KOPT-K1 (cell line): ENCODE measurements around the gene TSPYL6.
"Not testable (repeated sequence)": the region's sequence is repeated elsewhere in the genome, so short reads cannot be mapped to it uniquely, and the experiment has no call there.

ENCODE experiments used
- H3K27ac ChIP-seq: fragments of 200-600 bp; sonication (generic); 2 replicates; pipeline ENCODE4 v1.5.1; 2016; ENCODE audit warnings: antibody characterized with exemption, mild to moderate bottlenecking, low read depth, low read length; ENCODE audit not compliant: poor library complexity, severe bottlenecking
- H3K36me3 ChIP-seq: fragments of 200-600 bp; sonication (generic); 2 replicates; pipeline ENCODE4 v1.5.1; 2017; ENCODE audit warnings: antibody characterized with exemption, mild to moderate bottlenecking, low read length, moderate library complexity; ENCODE audit not compliant: insufficient read depth
- H3K9me3 ChIP-seq: fragments of 200-600 bp; sonication (generic); 2 replicates; pipeline ENCODE4 v1.5.1; 2017; ENCODE audit warnings: antibody characterized with exemption, low read length, mild to moderate bottlenecking; ENCODE audit not compliant: insufficient read depth, poor library complexity, severe bottlenecking

The TSPYL6 gene

GRCh38 chr2:54267577-54267976 lies 11.5 kb upstream of the TSPYL6 start:
- Histone ChIP-seq H3K9me3 (peaks cover 7% of the 10 kb centered on the region), H3K36me3 (no peaks in the 10 kb centered on the region), H3K27ac (no peak overlapping the region)

GRCh38 chr2:54265081-54265480 lies 9.1 kb upstream of the TSPYL6 start:
- not testable (repeated sequence) for H3K27ac ChIP-seq, H3K9me3 ChIP-seq, H3K36me3 ChIP-seq

- Histone ChIP-seq H3K27ac (no peak overlapping the region), H3K36me3 (no peaks in the 10 kb centered on the region), H3K9me3 (peaks cover 7% of the 10 kb centered on the region)
Observed at GRCh38 chr2:54262015-54262765, 6.2 kb upstream of the TSPYL6 start.

- peaks cover 7% of the 10 kb centered on the region for H3K9me3 ChIP-seq
- H3K36me3 ChIP-seq: no peaks in the 10 kb centered on the region
- no peak overlapping the region for H3K27ac ChIP-seq
Observed at GRCh38 chr2:54261537-54261936, 5.5 kb upstream of the TSPYL6 start.

- Histone ChIP-seq H3K27ac (no peak overlapping the region), H3K9me3 (peaks cover 8% of the 10 kb centered on the region), H3K36me3 (no peaks in the 10 kb centered on the region)
Observed at GRCh38 chr2:54260241-54260595, 4.2 kb upstream of the TSPYL6 start.

GRCh38 chr2:54259413-54260240 lies 3.6 kb upstream of the TSPYL6 start:
- Histone ChIP-seq H3K27ac (no peak overlapping the region), H3K36me3 (no peaks in the 10 kb centered on the region), H3K9me3 (peaks cover 4% of the 10 kb centered on the region)

GRCh38 chr2:54258166-54258565 lies 2.1 kb upstream of the TSPYL6 start:
- Histone ChIP-seq H3K36me3 (no peaks in the 10 kb centered on the region), H3K9me3 (peaks cover 4% of the 10 kb centered on the region), H3K27ac (no peak overlapping the region)

- H3K9me3 ChIP-seq: peaks cover 4% of the 10 kb centered on the region
- no peaks in the 10 kb centered on the region for H3K36me3 ChIP-seq
- H3K27ac ChIP-seq: no peak overlapping the region
Observed at GRCh38 chr2:54255230-54256090, 569 bp downstream of the TSPYL6 start.

GRCh38 chr2:54254180-54254579 lies 1.8 kb downstream of the TSPYL6 start:
- no peaks in the 10 kb centered on the region for H3K36me3 ChIP-seq
- peaks cover 4% of the 10 kb centered on the region for H3K9me3 ChIP-seq
- H3K27ac ChIP-seq: no peak overlapping the region

GRCh38 chr2:54249629-54250028 lies 6.4 kb downstream of the TSPYL6 start:
- Histone ChIP-seq H3K36me3 (no peaks in the 10 kb centered on the region), H3K27ac (no peak overlapping the region), H3K9me3 (no peaks in the 10 kb centered on the region)

GRCh38 chr2:54247115-54247514 lies 8.9 kb downstream of the TSPYL6 start:
- H3K27ac ChIP-seq: no peak overlapping the region
- no peaks in the 10 kb centered on the region for H3K9me3 ChIP-seq
- no peaks in the 10 kb centered on the region for H3K36me3 ChIP-seq

- no peaks in the 10 kb centered on the region for H3K36me3 ChIP-seq
- no peaks in the 10 kb centered on the region for H3K9me3 ChIP-seq
- no peak overlapping the region for H3K27ac ChIP-seq
Observed at GRCh38 chr2:54240515-54241469, 15.2 kb downstream of the TSPYL6 start.

GRCh38 chr2:54239427-54239826 lies 16.6 kb downstream of the TSPYL6 start:
- H3K9me3 ChIP-seq: no peaks in the 10 kb centered on the region
- no peak overlapping the region for H3K27ac ChIP-seq
- no peaks in the 10 kb centered on the region for H3K36me3 ChIP-seq

GRCh38 chr2:54237428-54237827 lies 18.6 kb downstream of the TSPYL6 start:
- no peaks in the 10 kb centered on the region for H3K36me3 ChIP-seq
- peaks cover 3% of the 10 kb centered on the region for H3K9me3 ChIP-seq
- no peak overlapping the region for H3K27ac ChIP-seq
